K562 (cell line): ENCODE measurements around the gene GPR85. TPM values are rescaled to one million over a fixed set of nuclear protein-coding genes. Genes with fewer than 3 reads are reported as not detected.

Source experiments
- BRD9 ChIP-seq: fragments of 450-650 bp; IDR thresholded peaks from 2 replicates; pipeline ENCODE4 v1.6.1; 2018; ENCODE audit warnings: low read depth; ENCODE audit not compliant: partially characterized antibody
- CBFA2T3 ChIP-seq: fragments of 450-650 bp; IDR thresholded peaks from 2 replicates; pipeline ENCODE4 v1.6.1; 2017
- CBX3 ChIP-seq, 2 experiments: IDR thresholded peaks; 1 replicate in 1 of 2; 2 replicates in 1 of 2; pipeline ENCODE4 v1.6.1; 2012; ENCODE audit warnings: inconsistent platforms in 2 of 2, low read length in 2 of 2, borderline replicate concordance in 1 of 2, control low read depth in 1 of 2
- CEBPG ChIP-seq, 3 experiments: fragments of 200-800 bp in 1 of 3; sonication (Bioruptor generic) in 1 of 3; sonication (generic) in 1 of 3; formaldehyde crosslinking in 1 of 3; IDR thresholded peaks in 2 of 3; conservative IDR thresholded peaks in 1 of 3; 2 replicates each; pipeline versions ENCODE4 v1.6.1 to v1.8.0; 2016 to 2022; ENCODE audit warnings: missing compliant biosample characterization in 2 of 3, missing genetic modification characterization in 2 of 3, mild to moderate bottlenecking in 1 of 3, missing genetic modification reagents in 1 of 3
- EHMT2 ChIP-seq: fragments of 450-650 bp; IDR thresholded peaks from 2 replicates; pipeline ENCODE4 v1.6.1; 2018; ENCODE audit warnings: antibody characterized with exemption
- EP300 ChIP-seq: IDR thresholded peaks from 2 replicates; pipeline ENCODE4 v1.6.1; 2012; ENCODE audit warnings: low read length, improper control_type of control experiment
- EWSR1 ChIP-seq: fragments of 450-650 bp; IDR thresholded peaks from 2 replicates; pipeline ENCODE4 v1.6.1; 2018; ENCODE audit warnings: borderline replicate concordance, mild to moderate bottlenecking, low read depth, moderate library complexity; ENCODE audit not compliant: partially characterized antibody
- GTF2F1 ChIP-seq: IDR thresholded peaks from 2 replicates; pipeline ENCODE4 v1.6.1; 2011; ENCODE audit warnings: low read depth, low read length, improper control_type of control experiment
- HEY1 ChIP-seq: fragments of 250-450 bp; sonication (Bioruptor Pico); IDR thresholded peaks from 2 replicates; pipeline ENCODE4 v1.5.0; 2020; ENCODE audit warnings: mild to moderate bottlenecking, moderate library complexity, borderline replicate concordance
- KHSRP ChIP-seq: fragments of 450-650 bp; IDR thresholded peaks from 2 replicates; pipeline ENCODE4 v1.6.1; 2017
- POLR2H ChIP-seq: IDR thresholded peaks from 2 replicates; pipeline ENCODE4 v1.6.1; 2016; ENCODE audit warnings: missing genetic modification characterization, low read depth, mild to moderate bottlenecking, control low read depth, missing compliant biosample characterization, moderate library complexity
- RBFOX2 ChIP-seq: fragments of 200-400 bp; formaldehyde crosslinking; IDR thresholded peaks from 2 replicates; pipeline ENCODE4 v1.6.1; 2017; ENCODE audit warnings: low read depth, mild to moderate bottlenecking, low read length, moderate library complexity
- RCOR1 ChIP-seq, 2 experiments: IDR thresholded peaks; 2 replicates each; pipeline ENCODE4 v1.6.1; 2012; ENCODE audit warnings: low read depth in 2 of 2, low read length in 2 of 2, borderline replicate concordance in 1 of 2, improper control_type of control experiment in 1 of 2
- RFX7 ChIP-seq: fragments of 250-450 bp; sonication (Bioruptor Pico); IDR thresholded peaks from 2 replicates; pipeline ENCODE4 v1.5.1; 2021; ENCODE audit warnings: mild to moderate bottlenecking
- SAFB2 ChIP-seq: fragments of 200-400 bp; formaldehyde crosslinking; IDR thresholded peaks from 2 replicates; pipeline ENCODE4 v1.6.1; 2018; ENCODE audit warnings: borderline replicate concordance, low read length, low read depth, moderate library complexity; ENCODE audit not compliant: severe bottlenecking
- SAP30 ChIP-seq: fragments of 200-600 bp; sonication (generic); IDR thresholded peaks from 2 replicates; pipeline ENCODE4 v1.6.1; 2012; ENCODE audit warnings: borderline replicate concordance, low read depth, mild to moderate bottlenecking, moderate library complexity, low read length, control low read depth, inconsistent platforms; ENCODE audit not compliant: insufficient read depth, poor library complexity, severe bottlenecking
- SP1 ChIP-seq: sonication (generic); formaldehyde crosslinking; IDR thresholded peaks from 2 replicates; pipeline ENCODE4 v1.8.1; 2022; ENCODE audit warnings: mild to moderate bottlenecking, missing genetic modification reagents
- TCFL5 ChIP-seq: fragments of 250-450 bp; sonication (Bioruptor Pico); conservative IDR thresholded peaks from 2 replicates; pipeline ENCODE4 v1.6.1; 2021; ENCODE audit warnings: mild to moderate bottlenecking, moderate library complexity, matching md5 sums
- TGIF2 ChIP-seq: sonication (generic); formaldehyde crosslinking; IDR thresholded peaks from 2 replicates; pipeline ENCODE4 v1.8.1; 2022; ENCODE audit warnings: mild to moderate bottlenecking, missing genetic modification reagents, moderate library complexity
- TOE1 ChIP-seq, 2 experiments: fragments of 450-650 bp in 1 of 2; sonication (generic) in 1 of 2; formaldehyde crosslinking in 1 of 2; IDR thresholded peaks; 2 replicates each; pipeline versions ENCODE4 v1.7.1 to v1.8.0; 2016 to 2022; ENCODE audit warnings: borderline replicate concordance in 2 of 2, mild to moderate bottlenecking in 2 of 2, antibody characterized with exemption in 1 of 2, inconsistent platforms in 1 of 2, low read depth in 1 of 2, missing genetic modification reagents in 1 of 2, moderate library complexity in 1 of 2
- ZBTB17 ChIP-seq: fragments of 450-650 bp; formaldehyde crosslinking; IDR thresholded peaks from 2 replicates; pipeline ENCODE4 v1.4.0; 2020; ENCODE audit warnings: mild to moderate bottlenecking
- ZBTB49 ChIP-seq: sonication (generic); formaldehyde crosslinking; IDR thresholded peaks from 2 replicates; pipeline ENCODE4 v1.8.0; 2022; ENCODE audit warnings: missing genetic modification reagents, mild to moderate bottlenecking, borderline replicate concordance
- ZFX ChIP-seq: sonication (generic); formaldehyde crosslinking; IDR thresholded peaks from 2 replicates; pipeline ENCODE4 v1.8.0; 2022; ENCODE audit warnings: mild to moderate bottlenecking, missing genetic modification reagents, moderate library complexity
- ZNF3 ChIP-seq: fragments of 250-450 bp; sonication (Bioruptor Pico); IDR thresholded peaks from 2 replicates; pipeline ENCODE4 v1.5.0; 2021; ENCODE audit warnings: mild to moderate bottlenecking, moderate library complexity
- ZNF324 ChIP-seq: fragments of 250-450 bp; sonication (Bioruptor Pico); IDR thresholded peaks from 2 replicates; pipeline ENCODE4 v1.4.0; 2020; ENCODE audit warnings: mild to moderate bottlenecking
- ZNF778 ChIP-seq: fragments of 450-650 bp; formaldehyde crosslinking; IDR thresholded peaks from 2 replicates; pipeline ENCODE4 v1.4.0; 2020; ENCODE audit warnings: mild to moderate bottlenecking, moderate library complexity
- polyA plus RNA-seq, 8 experiments: library from polyadenylated mRNA; depleted of rRNA in 4 of 8; stranded (reverse) in 5 of 8; unstranded in 3 of 8; fragments of >200 nt; fragmentation: Nextera tagmentation in 2 of 8; fragmentation: Illumina TruSeq in 1 of 8; extraction: Ambion mirVana in 2 of 8; extraction: Trizol in 1 of 8; gene quantifications; 2 replicates each; pipeline versions ENCODE4 v1.2.1 to v1.2.3, GENCODE V29; 2011 to 2014; ENCODE audit warnings: inconsistent platforms in 1 of 8, missing spikeins in 1 of 8
- total RNA-seq, 7 experiments: library from RNA; depleted of rRNA in 6 of 7; stranded (reverse); fragments of >200 nt in 6 of 7; fragmentation: Illumina TruSeq in 2 of 7; extraction: Trizol in 2 of 7; gene quantifications; 2 replicates each; pipeline versions ENCODE4 v1.2.1 to v1.2.3, GENCODE V29; 2011 to 2021; ENCODE audit warnings: low replicate concordance in 1 of 7

Gene GPR85
- total and polyA plus RNA-seq, 9 of the 15 experiments (the other 6 are each of a cell fraction or from before 2014, with no cell fraction given) = 2.9 to 18.2 (median 4.0) TPM

GRCh38 chr7:113118074-113118959 is 31.7 kb upstream of the GPR85 start, which contains the start of gene SMIM30 (continued):
- no peak for TF ChIP-seq ZNF324 (CRISPR knock-in tag)
- no peak for TF ChIP-seq RFX7 (CRISPR knock-in tag)
- TF ChIP-seq SAP30 = peak; percentile 65
- peak; percentile 51; the same call in 1 of the 2 replicates for TF ChIP-seq ZBTB17 (CRISPR knock-in tag)
- TF ChIP-seq SP1 (CRISPR knock-in tag) = peak; percentile 82
- no peak for TF ChIP-seq TGIF2 (CRISPR knock-in tag)
- 0 out of 3 replicates have a peak, but pooled peaks of 1 of the 2 experiments have one; percentile 43 for TF ChIP-seq CBX3 (IDR thresholded peaks at IDR 0.05; ENCODE audit: borderline replicate concordance in 1 of 2, low read length in 2 of 2)
- TF ChIP-seq ZBTB49 (CRISPR knock-in tag) = no peak
- TF ChIP-seq SAFB2 = no peak
- 0 out of 2 replicates have a peak, but pooled peaks have one; percentile 48 for TF ChIP-seq HEY1 (CRISPR knock-in tag)
- no peak for TF ChIP-seq CBFA2T3
- no peak for TF ChIP-seq TCFL5
- TF ChIP-seq TOE1 (IDR thresholded peaks at IDR 0.05; ENCODE audit: borderline replicate concordance) = peak; percentile 61
- TF ChIP-seq TOE1 (CRISPR knock-in tag; IDR thresholded peaks at IDR 0.05; ENCODE audit: borderline replicate concordance, low read depth) = no peak
- peak in 1 of 2 experiments; percentile 61; a peak in 1 of 4 replicates for TF ChIP-seq RCOR1 (IDR thresholded peaks at IDR 0.05; ENCODE audit: borderline replicate concordance in 1 of 2, low read depth in 2 of 2, low read length in 2 of 2)
- TF ChIP-seq POLR2H = peak; percentile 97
- peak; percentile 74 for TF ChIP-seq BRD9
- peak; percentile 70; the same call in 1 of the 2 replicates for TF ChIP-seq GTF2F1
- TF ChIP-seq RBFOX2 = peak; percentile 87
- TF ChIP-seq ZFX (CRISPR knock-in tag) = no peak
- TF ChIP-seq ZNF3 = no peak
- TF ChIP-seq CEBPG (CRISPR knock-in tag; IDR thresholded peaks at IDR 0.05) = no peak
- no peak for TF ChIP-seq CEBPG (tag; conservative IDR thresholded peaks at IDR 0.05 in 1 of 2, IDR thresholded peaks at IDR 0.05 in 1 of 2)
- no peak for TF ChIP-seq KHSRP
- TF ChIP-seq EP300 = peak; percentile 22; the same call in 1 of the 2 replicates
- no peak for TF ChIP-seq ZNF778 (CRISPR knock-in tag)
- no peak for TF ChIP-seq EWSR1
- no peak for TF ChIP-seq EHMT2
